Lower leg skin (tissue), 3 donors: ENCODE data around the gene SH3BGRL3.

Source experiments
- CTCF ChIP-seq, 3 donors: fragments of 450-650 bp; IDR thresholded peaks; one replicate each; pipeline ENCODE4 v1.5.1; 2016; ENCODE audit warnings: antibody characterized with exemption in 3 of 3, mild to moderate bottlenecking in 3 of 3, moderate library complexity in 2 of 3
- POLR2A ChIP-seq, 2 donors: fragments of 450-650 bp; IDR thresholded peaks; one replicate each; pipeline ENCODE4 v1.6.1; 2016 to 2017; ENCODE audit warnings: antibody characterized with exemption in 2 of 2, mild to moderate bottlenecking in 1 of 2, moderate library complexity in 1 of 2

DNA sequence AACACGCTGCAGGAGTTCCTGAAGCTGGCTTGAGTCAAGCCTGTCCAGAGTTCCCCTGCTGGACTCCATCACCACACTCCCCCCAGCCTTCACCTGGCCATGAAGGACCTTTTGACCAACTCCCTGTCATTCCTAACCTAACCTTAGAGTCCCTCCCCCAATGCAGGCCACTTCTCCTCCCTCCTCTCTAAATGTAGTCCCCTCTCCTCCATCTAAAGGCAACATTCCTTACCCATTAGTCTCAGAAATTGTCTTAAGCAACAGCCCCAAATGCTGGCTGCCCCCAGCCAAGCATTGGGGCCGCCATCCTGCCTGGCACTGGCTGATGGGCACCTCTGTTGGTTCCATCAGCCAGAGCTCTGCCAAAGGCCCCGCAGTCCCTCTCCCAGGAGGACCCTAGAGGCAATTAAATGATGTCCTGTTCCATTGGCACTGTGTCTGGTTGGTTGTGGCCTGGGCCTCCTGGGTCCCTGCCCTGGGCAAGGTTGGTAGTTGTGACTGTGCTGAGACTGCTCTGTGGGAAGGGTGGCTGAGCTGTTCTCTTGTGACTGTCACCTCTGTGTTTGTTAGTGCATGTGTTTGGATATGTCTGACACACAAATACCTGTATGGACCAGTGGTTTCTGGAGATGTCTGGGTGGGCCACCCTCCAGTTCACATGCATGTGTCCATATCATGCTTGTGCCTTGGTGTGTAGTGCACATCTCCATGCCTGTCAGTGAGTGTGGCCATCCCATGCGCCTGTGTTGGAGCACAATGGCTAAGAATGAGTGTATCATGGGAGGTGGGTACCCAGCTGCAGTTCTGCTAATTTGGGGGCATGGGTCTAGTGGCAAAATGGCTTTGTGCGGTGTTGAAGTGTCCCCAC is 1.4 kb downstream of the SH3BGRL3 start:
- TF ChIP-seq CTCF (IDR thresholded peaks at IDR 0.05) = no peak
- TF ChIP-seq POLR2A (IDR thresholded peaks at IDR 0.05) = no peak
